Glutamatergic neuron (in vitro differentiated cells): ENCODE results near the gene TCF12. TPM values are rescaled to one million over a fixed set of nuclear protein-coding genes. Genes with fewer than 3 reads are reported as not detected.

Experiments
- DNase-seq: peaks from one replicate; pipeline ENCODE4 v3.0.0; 2022
- H3K27ac Mint-ChIP-seq: one replicate; pipeline ENCODE4 v1.8.0; 2020; ENCODE audit warnings: mild to moderate bottlenecking, mixed read lengths, inconsistent platforms; ENCODE audit not compliant: unreplicated experiment
- H3K27me3 Mint-ChIP-seq: one replicate; pipeline ENCODE4 v1.8.0; 2020; ENCODE audit warnings: mild to moderate bottlenecking, moderate library complexity, mixed read lengths, inconsistent platforms; ENCODE audit not compliant: unreplicated experiment
- H3K36me3 Mint-ChIP-seq: one replicate; pipeline ENCODE4 v1.8.0; 2020; ENCODE audit warnings: mild to moderate bottlenecking, mixed read lengths, inconsistent platforms; ENCODE audit not compliant: unreplicated experiment
- H3K4me1 Mint-ChIP-seq: one replicate; pipeline ENCODE4 v1.8.0; 2020; ENCODE audit warnings: mild to moderate bottlenecking, low read depth, mixed read lengths, inconsistent platforms; ENCODE audit not compliant: unreplicated experiment
- H3K4me3 Mint-ChIP-seq: one replicate; pipeline ENCODE4 v1.8.0; 2020; ENCODE audit warnings: mild to moderate bottlenecking, mixed read lengths, inconsistent platforms; ENCODE audit not compliant: unreplicated experiment
- H3K9me3 Mint-ChIP-seq: one replicate; pipeline ENCODE4 v1.8.0; 2020; ENCODE audit warnings: mild to moderate bottlenecking, moderate library complexity, mixed read lengths, inconsistent platforms; ENCODE audit not compliant: unreplicated experiment
- CTCF ChIP-seq: fragments of 200-600 bp; sonication (generic); IDR thresholded peaks from one replicate; pipeline ENCODE4 v1.5.0; 2021; ENCODE audit not compliant: partially characterized antibody, unreplicated experiment
- total RNA-seq: library from RNA; stranded (reverse); fragmentation: NEBNext Ultra II Directional; extraction: Animal tissue kit (Norgen Biotek cat#: 25700); gene quantifications from one replicate; pipeline ENCODE4 v1.2.1, GENCODE V29; 2021; ENCODE audit not compliant: unreplicated experiment

The TCF12 gene
- total RNA-seq, 1 donor from 2014 or later: 140 TPM

- peaks cover 32% of the 10 kb centered on the region for H3K4me1 Mint-ChIP-seq
- no peak for DNase-seq
- H3K27me3 Mint-ChIP-seq: no peaks in the 10 kb centered on the region
- peak overlapping the region; percentile 94 for H3K27ac Mint-ChIP-seq
- no peak overlapping the region for H3K4me3 Mint-ChIP-seq
- H3K36me3 Mint-ChIP-seq: no peaks in the 10 kb centered on the region
- TF ChIP-seq CTCF: no peak
- H3K9me3 Mint-ChIP-seq: peaks cover 8% of the 10 kb centered on the region
These were observed 335.1 kb downstream of the TCF12 start for GRCh38 chr15:57253500-57253899.

GRCh38 chr15:57255751-57256341, 337.4 kb downstream of the TCF12 start:
- Mint-ChIP-seq H3K36me3 (no peaks in the 10 kb centered on the region), H3K27ac (peak overlapping the region; percentile 17), H3K4me1 (peaks cover 43% of the 10 kb centered on the region), H3K27me3 (no peaks in the 10 kb centered on the region), H3K4me3 (no peak overlapping the region), H3K9me3 (peaks cover 5% of the 10 kb centered on the region)
- TF ChIP-seq CTCF: no peak
- no peak for DNase-seq

- Mint-ChIP-seq H3K4me1 (peaks cover 37% of the 10 kb centered on the region), H3K27me3 (no peaks in the 10 kb centered on the region), H3K9me3 (peaks cover 3% of the 10 kb centered on the region), H3K4me3 (no peak overlapping the region), H3K36me3 (no peaks in the 10 kb centered on the region), H3K27ac (no peak overlapping the region)
- TF ChIP-seq CTCF: no peak
- no peak for DNase-seq
These were observed 338.5 kb downstream of the TCF12 start for GRCh38 chr15:57256939-57257338.

- H3K27ac Mint-ChIP-seq: peak overlapping the region; percentile 52
- no peaks in the 10 kb centered on the region for H3K27me3 Mint-ChIP-seq
- no peaks in the 10 kb centered on the region for H3K36me3 Mint-ChIP-seq
- H3K4me3 Mint-ChIP-seq: no peak overlapping the region
- TF ChIP-seq CTCF: no peak
- DNase-seq: peak; percentile 38
- H3K4me1 Mint-ChIP-seq: peaks cover 24% of the 10 kb centered on the region
- H3K9me3 Mint-ChIP-seq: peaks cover 3% of the 10 kb centered on the region
These were observed 341.2 kb downstream of the TCF12 start for GRCh38 chr15:57259568-57260040.

GRCh38 chr15:57263520-57263919, 345.1 kb downstream of the TCF12 start:
- Mint-ChIP-seq H3K27me3 (peaks cover under 1% of the 10 kb centered on the region), H3K9me3 (no peaks in the 10 kb centered on the region), H3K4me1 (peaks cover 15% of the 10 kb centered on the region), H3K27ac (no peak overlapping the region), H3K36me3 (no peaks in the 10 kb centered on the region), H3K4me3 (no peak overlapping the region)
- DNase-seq: no peak
- TF ChIP-seq CTCF: no peak
